ENCODE data around the gene ALKBH7. TPM values are rescaled to one million over a fixed set of nuclear protein-coding genes. Genes with fewer than 3 reads are reported as not detected.
"Not testable (repeated sequence)": the region's sequence is repeated elsewhere in the genome, so short reads cannot be mapped to it uniquely, and the experiment has no call there.

ALKBH7 gene
- total RNA-seq, 1 experiment from 2014 or later: 70.0 TPM

GRCh38 chr19:6357174-6357573 is 15.4 kb upstream of the ALKBH7 start:
- no peaks in the 10 kb centered on the region for H3K27me3 ChIP-seq (replicated peaks; ENCODE audit: control insufficient read depth, insufficient read depth, low read length)
- no peak for DNase-seq
- no peaks in the 10 kb centered on the region for H3K4me1 ChIP-seq
- Mint-ChIP-seq H3K4me3 (ENCODE audit: unreplicated experiment) (no peak overlapping the region), H3K27me3 (ENCODE audit: insufficient read depth, unreplicated experiment) (no peaks in the 10 kb centered on the region), H3K36me3 (ENCODE audit: insufficient read depth, unreplicated experiment) (no peaks in the 10 kb centered on the region), H3K27ac (ENCODE audit: unreplicated experiment) (no peak overlapping the region), H3K4me1 (ENCODE audit: low read depth, unreplicated experiment) (no peaks in the 10 kb centered on the region), H3K9me3 (ENCODE audit: unreplicated experiment) (no peaks in the 10 kb centered on the region)
- ChIA-PET CTCF (interaction anchor here (0.8 kb wide), 1 partner anchor 138 kb away, joined by 3 read pairs; no protein-coding TSS in a partner anchor), POLR2A (no interaction called here)
- no TSS peak for BruUV-seq (replicated peaks)
- no peaks in the 10 kb centered on the region for H3K9me3 ChIP-seq
- intact Hi-C loops (cut with micrococcal nuclease; ENCODE audit: unreplicated experiment): no loop called here
- no peak for TF ChIP-seq CTCF (IDR thresholded peaks at IDR 0.05; ENCODE audit: insufficient read depth in 1 of 2, low read depth in 1 of 2, low read length in 1 of 2, severe bottlenecking in 1 of 2, unreplicated experiment in 1 of 2)
- no peaks in the 10 kb centered on the region for H3K36me3 ChIP-seq (ENCODE audit: control insufficient read depth, insufficient read depth, low read length)
- H3K4me3 ChIP-seq (ENCODE audit: low read depth, low read length): no peak overlapping the region

GRCh38 chr19:6358003-6358402 is 14.6 kb upstream of the ALKBH7 start:
- TF ChIP-seq CTCF (IDR thresholded peaks at IDR 0.05; ENCODE audit: insufficient read depth in 1 of 2, low read depth in 1 of 2, low read length in 1 of 2, severe bottlenecking in 1 of 2, unreplicated experiment in 1 of 2): no peak
- no TSS peak for BruUV-seq (replicated peaks)
- Histone ChIP-seq H3K4me3 (ENCODE audit: low read depth, low read length) (no peak overlapping the region), H3K9me3 (no peaks in the 10 kb centered on the region), H3K36me3 (ENCODE audit: control insufficient read depth, insufficient read depth, low read length) (no peaks in the 10 kb centered on the region), H3K27me3 (replicated peaks; ENCODE audit: control insufficient read depth, insufficient read depth, low read length) (no peaks in the 10 kb centered on the region), H3K4me1 (no peaks in the 10 kb centered on the region)
- no peaks in the 10 kb centered on the region for H3K27me3 Mint-ChIP-seq (ENCODE audit: insufficient read depth, unreplicated experiment)
- no peaks in the 10 kb centered on the region for H3K36me3 Mint-ChIP-seq (ENCODE audit: insufficient read depth, unreplicated experiment)
- intact Hi-C loops (cut with micrococcal nuclease; ENCODE audit: unreplicated experiment): no loop called here
- CTCF ChIA-PET: interaction anchor here (0.8 kb wide), 1 partner anchor 139 kb away, joined by 3 read pairs; no protein-coding TSS in a partner anchor
- H3K27ac Mint-ChIP-seq (ENCODE audit: unreplicated experiment): no peak overlapping the region
- H3K4me1 Mint-ChIP-seq (ENCODE audit: low read depth, unreplicated experiment): no peaks in the 10 kb centered on the region
- no peak for DNase-seq
- H3K9me3 Mint-ChIP-seq (ENCODE audit: unreplicated experiment): no peaks in the 10 kb centered on the region
- POLR2A ChIA-PET: no interaction called here
- no peak overlapping the region for H3K4me3 Mint-ChIP-seq (ENCODE audit: unreplicated experiment)

- H3K36me3 ChIP-seq (ENCODE audit: control insufficient read depth, insufficient read depth, low read length): no peaks in the 10 kb centered on the region
- TF ChIP-seq CTCF (IDR thresholded peaks at IDR 0.05; ENCODE audit: insufficient read depth in 1 of 2, low read depth in 1 of 2, low read length in 1 of 2, severe bottlenecking in 1 of 2, unreplicated experiment in 1 of 2): no peak
- H3K36me3 Mint-ChIP-seq (ENCODE audit: insufficient read depth, unreplicated experiment): peaks cover 7% of the 10 kb centered on the region
- CTCF ChIA-PET: no interaction called here
- no peak overlapping the region for H3K4me3 ChIP-seq (ENCODE audit: low read depth, low read length)
- H3K27ac Mint-ChIP-seq (ENCODE audit: unreplicated experiment): no peak overlapping the region
- H3K9me3 ChIP-seq: no peaks in the 10 kb centered on the region
- no peaks in the 10 kb centered on the region for H3K4me1 Mint-ChIP-seq (ENCODE audit: low read depth, unreplicated experiment)
- H3K27me3 Mint-ChIP-seq (ENCODE audit: insufficient read depth, unreplicated experiment): no peaks in the 10 kb centered on the region
- no peaks in the 10 kb centered on the region for H3K4me1 ChIP-seq
- no peaks in the 10 kb centered on the region for H3K27me3 ChIP-seq (replicated peaks; ENCODE audit: control insufficient read depth, insufficient read depth, low read length)
- POLR2A ChIA-PET: no interaction called here
- H3K9me3 Mint-ChIP-seq (ENCODE audit: unreplicated experiment): no peaks in the 10 kb centered on the region
- BruUV-seq (replicated peaks): no TSS peak
- no peak for DNase-seq
- intact Hi-C loops (cut with micrococcal nuclease; ENCODE audit: unreplicated experiment): no loop called here
- no peak overlapping the region for H3K4me3 Mint-ChIP-seq (ENCODE audit: unreplicated experiment)
Observed at GRCh38 chr19:6359568-6360341, 12.8 kb upstream of the ALKBH7 start.

GRCh38 chr19:6360445-6360844 is 12.1 kb upstream of the ALKBH7 start:
- DNase-seq; H3K27me3 Mint-ChIP-seq (ENCODE audit: insufficient read depth, unreplicated experiment); H3K27me3 ChIP-seq (replicated peaks; ENCODE audit: control insufficient read depth, insufficient read depth, low read length); H3K36me3 ChIP-seq (ENCODE audit: control insufficient read depth, insufficient read depth, low read length); H3K4me1 ChIP-seq; CTCF ChIA-PET; H3K4me3 Mint-ChIP-seq (ENCODE audit: unreplicated experiment); intact Hi-C loops (cut with micrococcal nuclease; ENCODE audit: unreplicated experiment); H3K27ac Mint-ChIP-seq (ENCODE audit: unreplicated experiment); H3K4me1 Mint-ChIP-seq (ENCODE audit: low read depth, unreplicated experiment); H3K9me3 ChIP-seq; H3K4me3 ChIP-seq (ENCODE audit: low read depth, low read length); BruUV-seq (replicated peaks); H3K9me3 Mint-ChIP-seq (ENCODE audit: unreplicated experiment): not testable (repeated sequence)
- POLR2A ChIA-PET: interaction anchor here (1.8 kb wide), 1 partner anchor 12 kb away, joined by 24 read pairs; the partner anchor contains the start of gene ALKBH7
- H3K36me3 Mint-ChIP-seq (ENCODE audit: insufficient read depth, unreplicated experiment): peaks cover 14% of the 10 kb centered on the region

GRCh38 chr19:6360857-6361216 is 11.8 kb upstream of the ALKBH7 start:
- peaks cover 18% of the 10 kb centered on the region for H3K36me3 Mint-ChIP-seq (ENCODE audit: insufficient read depth, unreplicated experiment)
- not testable (repeated sequence) for H3K9me3 ChIP-seq; H3K9me3 Mint-ChIP-seq (ENCODE audit: unreplicated experiment); BruUV-seq (replicated peaks); H3K4me1 Mint-ChIP-seq (ENCODE audit: low read depth, unreplicated experiment); DNase-seq; H3K27me3 Mint-ChIP-seq (ENCODE audit: insufficient read depth, unreplicated experiment); H3K4me1 ChIP-seq; H3K27ac Mint-ChIP-seq (ENCODE audit: unreplicated experiment); H3K36me3 ChIP-seq (ENCODE audit: control insufficient read depth, insufficient read depth, low read length); H3K27me3 ChIP-seq (replicated peaks; ENCODE audit: control insufficient read depth, insufficient read depth, low read length)
- H3K4me3 Mint-ChIP-seq (ENCODE audit: unreplicated experiment): peak overlapping the region; percentile 79
- peak overlapping the region; percentile 92 for H3K4me3 ChIP-seq (ENCODE audit: low read depth, low read length)
- POLR2A ChIA-PET: interaction anchor here (0.5 to 1.8 kb wide), 4 partner anchors 12 to 64 kb away, joined by 3 to 24 read pairs (median 10); partner anchors contain the start of gene ALKBH7
- CTCF ChIA-PET: interaction anchor here (1.0 to 1.6 kb wide), 2 partner anchors 12 to 142 kb away, joined by 3 to 11 read pairs; partner anchors contain the start of gene ALKBH7
- intact Hi-C loops (cut with micrococcal nuclease; ENCODE audit: unreplicated experiment): loop anchor here (1.0 kb wide), 1 partner anchor 12 kb away; no protein-coding TSS in a partner anchor

All from Caco-2 (cell line).